Forelimb muscle (tissue), 1 donor: ENCODE measurements around the gene PKMYT1. TPM values are rescaled to one million over a fixed set of nuclear protein-coding genes. Genes with fewer than 3 reads are reported as not detected.

Experiments
- DNase-seq: peaks from one replicate; pipeline ENCODE4 v3.0.0-alpha.2; 2013; ENCODE audit warnings: low read depth
- polyA plus RNA-seq: library from polyadenylated mRNA; unstranded; fragments of 120-200 nt; gene quantifications from one replicate; pipeline ENCODE4 v1.2.1, GENCODE V29; 2013; ENCODE audit not compliant: insufficient read length

Gene PKMYT1
- polyA plus RNA-seq: 9.9 TPM

DNA sequence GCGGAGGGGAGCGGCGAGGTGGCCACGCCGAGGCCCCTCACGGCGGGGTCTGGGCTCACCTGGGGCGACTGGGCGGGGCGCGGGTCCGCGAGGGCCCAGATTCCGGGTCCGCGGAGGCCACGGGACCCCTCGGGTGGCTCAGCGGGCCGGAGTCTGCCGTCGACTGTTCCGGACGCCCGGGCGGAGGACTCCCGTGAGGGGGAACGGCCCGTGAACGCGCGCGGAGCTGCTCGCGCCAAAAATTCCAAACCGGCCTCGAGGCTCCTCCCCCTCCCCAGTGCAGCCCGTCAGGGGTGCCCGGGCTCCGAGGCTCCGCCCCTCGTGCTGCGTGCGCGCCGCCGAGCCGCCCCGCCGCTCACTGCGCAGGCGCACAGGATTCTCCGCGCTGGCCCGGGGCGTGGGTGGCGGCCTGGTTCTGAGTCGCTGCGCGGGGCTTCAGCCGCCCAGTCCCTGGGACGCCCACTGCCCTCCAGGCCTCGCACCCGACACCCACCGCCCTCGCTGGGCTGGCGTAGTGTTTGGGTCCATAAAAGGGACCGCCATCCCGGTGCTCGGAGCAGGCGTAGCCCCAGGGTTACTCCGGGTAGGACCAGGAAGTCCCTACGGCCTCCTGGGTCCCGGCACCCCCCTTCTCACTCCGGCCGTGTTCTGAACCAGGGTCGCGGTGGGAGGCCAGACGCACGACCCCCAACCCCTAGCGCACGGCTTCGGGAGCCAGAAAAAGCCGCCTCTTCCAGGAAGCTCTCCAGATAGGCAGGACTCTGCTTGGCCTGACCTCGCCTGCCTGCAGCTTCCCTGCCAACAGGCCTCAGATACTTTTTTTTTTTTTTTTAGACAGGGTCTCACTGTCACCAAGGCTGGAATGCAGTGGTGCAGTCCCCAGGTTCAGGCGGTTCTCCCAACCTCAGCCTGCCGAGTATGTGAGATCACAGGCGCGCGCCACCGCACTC lies at the start of gene PKMYT1:
TSS of gene PKMYT1 (minus strand) at position 220 of the 950 bp plus-strand sequence. CDS start 789 bp downstream, outside the sequence.
- peak; percentile 62 for DNase-seq

DNA sequence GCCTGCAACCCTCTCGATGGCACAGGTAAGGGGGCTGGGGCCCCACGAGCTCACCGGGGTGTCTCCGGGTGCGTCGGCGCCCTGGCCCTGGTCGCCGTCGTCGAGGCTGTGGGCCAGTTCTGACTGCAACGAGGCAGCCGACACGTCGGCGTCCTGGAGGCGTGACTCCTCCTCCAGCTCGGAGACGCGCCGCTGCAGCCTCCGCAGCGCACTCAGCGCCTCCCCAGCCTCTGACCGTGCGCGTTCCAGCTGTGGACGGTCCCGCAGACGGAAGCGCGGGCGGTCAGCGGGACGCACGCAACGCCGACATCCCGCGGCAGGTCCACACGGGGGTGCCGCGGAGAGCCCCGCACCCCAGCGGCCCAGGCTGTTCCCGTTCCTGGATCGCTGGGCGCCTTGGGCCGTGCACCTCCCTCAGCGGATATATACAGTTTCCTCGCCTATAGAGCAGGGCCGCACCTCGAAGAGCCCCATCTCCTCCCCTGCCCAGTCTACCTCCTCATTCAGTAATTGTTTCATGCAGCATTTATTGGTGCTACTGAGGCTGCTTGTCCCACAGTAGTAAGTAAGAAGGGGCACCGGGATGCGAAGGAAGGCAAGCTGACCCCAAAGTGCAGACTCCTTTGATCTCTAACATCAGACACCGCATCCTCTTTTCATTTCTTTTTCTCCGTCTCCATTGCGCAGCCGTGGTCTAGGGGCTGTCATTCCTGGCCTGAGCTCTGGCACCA lies 49.4 kb upstream of the PKMYT1 start:
- no peak for DNase-seq

DNA sequence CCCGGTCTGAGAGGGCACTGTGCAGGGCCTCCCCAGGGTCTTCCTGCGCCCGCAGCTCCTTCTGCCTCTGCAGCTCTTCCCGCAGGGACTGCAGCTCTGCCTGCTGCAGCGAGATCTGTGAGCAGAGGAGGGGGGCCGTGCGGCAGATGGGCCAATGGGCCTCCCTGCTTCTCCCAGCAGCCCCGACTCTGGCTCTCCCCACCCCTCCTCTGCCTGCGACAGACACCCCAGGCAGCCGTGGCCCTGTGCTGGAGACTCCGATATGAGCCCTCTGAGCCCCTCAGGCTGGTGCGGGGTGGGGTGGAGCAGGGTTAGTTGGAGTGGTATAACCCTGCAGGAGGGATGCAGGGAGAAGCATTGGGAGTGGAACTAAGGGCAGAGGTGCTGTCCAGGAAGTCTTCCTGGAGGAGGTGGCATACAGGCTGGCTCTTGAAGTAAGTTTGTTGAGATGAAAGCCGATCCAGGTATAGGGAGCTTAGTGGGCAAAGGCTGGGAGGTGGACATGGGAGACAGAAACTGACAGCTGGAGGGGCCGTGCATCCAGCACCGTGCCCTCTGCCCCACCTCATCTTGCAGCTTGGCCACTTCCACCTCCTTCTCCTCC lies 48.6 kb upstream of the PKMYT1 start:
- DNase-seq: no peak

DNA sequence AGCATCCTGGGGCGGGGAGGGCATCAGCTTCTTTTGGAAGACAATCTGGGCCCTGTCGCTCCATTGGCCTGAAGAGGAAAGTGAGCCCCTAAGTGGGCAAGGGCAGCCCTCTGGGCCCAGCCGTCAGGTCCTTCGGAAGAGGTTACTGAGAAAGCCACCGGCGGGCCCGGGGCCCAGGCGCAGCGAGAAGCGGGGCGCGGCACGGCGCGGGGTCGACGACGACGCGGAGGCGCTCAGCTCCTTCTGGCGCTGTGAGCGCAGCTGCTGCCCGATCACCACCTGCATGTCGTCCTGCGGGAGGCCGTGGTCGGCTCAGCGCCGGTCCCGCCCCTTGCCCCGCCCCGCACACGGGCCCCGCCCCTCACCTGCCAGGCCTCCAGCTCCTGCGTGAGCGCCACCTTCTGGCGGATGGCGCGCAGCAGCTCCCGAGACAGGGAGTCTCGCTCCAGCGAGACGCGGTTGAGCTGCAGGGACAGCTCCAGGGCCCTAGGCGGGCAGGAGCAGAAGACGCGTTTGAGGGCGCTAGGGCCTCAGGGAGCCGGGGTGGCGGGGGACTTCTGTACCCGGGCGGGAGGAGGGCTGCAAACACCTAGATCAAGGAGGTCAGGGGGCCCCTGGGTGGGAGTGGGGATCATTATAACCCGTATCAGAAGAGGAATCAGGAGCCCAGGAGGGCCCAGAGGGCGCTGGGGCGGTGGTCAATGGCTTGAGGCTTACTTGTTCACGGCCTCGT lies 47.9 kb upstream of the PKMYT1 start:
- no peak for DNase-seq

DNA sequence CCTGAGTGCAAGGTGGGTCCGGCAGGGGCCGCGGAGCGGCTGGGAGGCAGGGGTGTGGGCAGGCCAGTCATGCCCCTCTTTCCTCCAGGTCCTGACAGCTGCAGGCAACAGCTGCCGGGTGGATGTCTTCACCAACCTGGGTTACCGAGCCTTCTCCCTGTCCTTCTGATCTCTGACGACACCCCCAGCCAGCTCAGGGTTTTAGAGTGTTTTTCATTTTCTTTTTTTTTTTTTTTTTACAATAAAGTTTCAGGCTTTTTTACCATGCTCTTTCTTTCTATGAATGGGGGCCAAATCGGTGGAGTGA lies 47.2 kb upstream of the PKMYT1 start:
- DNase-seq: no peak

DNA sequence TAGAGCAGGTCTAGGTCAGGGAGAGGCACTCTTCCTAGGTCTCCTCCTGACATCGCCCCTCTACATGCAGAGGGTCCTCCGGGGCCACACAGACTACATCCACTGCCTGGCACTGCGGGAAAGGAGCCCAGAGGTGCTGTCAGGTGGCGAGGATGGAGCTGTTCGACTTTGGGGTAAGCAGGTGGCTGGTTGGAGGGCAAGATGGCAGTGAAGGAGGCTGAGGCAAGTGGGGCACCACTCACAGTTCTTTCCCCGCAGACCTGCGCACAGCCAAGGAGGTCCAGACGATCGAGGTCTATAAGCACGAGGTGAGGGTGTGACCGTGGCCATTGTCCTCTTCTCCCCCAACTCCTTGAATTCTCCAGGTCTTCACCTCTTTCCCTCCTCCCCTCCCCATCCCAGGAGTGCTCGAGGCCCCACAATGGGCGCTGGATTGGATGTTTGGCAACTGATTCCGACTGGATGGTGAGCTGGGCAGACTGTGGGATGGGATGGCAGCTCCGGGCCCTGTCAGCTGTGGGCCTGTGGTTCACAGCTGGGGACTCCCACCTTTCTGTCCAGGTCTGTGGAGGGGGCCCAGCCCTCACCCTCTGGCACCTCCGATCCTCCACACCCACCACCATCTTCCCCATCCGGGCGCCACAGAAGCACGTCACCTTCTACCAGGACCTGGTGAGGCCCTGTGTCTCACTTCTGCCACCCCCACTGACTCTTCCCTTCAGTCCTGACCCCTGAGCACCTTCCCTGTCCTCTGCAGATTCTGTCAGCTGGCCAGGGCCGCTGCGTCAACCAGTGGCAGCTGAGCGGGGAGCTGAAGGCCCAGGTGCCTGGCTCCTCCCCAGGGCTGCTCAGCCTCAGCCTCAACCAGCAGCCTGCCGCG lies 46.6 kb upstream of the PKMYT1 start:
- no peak for DNase-seq

DNA sequence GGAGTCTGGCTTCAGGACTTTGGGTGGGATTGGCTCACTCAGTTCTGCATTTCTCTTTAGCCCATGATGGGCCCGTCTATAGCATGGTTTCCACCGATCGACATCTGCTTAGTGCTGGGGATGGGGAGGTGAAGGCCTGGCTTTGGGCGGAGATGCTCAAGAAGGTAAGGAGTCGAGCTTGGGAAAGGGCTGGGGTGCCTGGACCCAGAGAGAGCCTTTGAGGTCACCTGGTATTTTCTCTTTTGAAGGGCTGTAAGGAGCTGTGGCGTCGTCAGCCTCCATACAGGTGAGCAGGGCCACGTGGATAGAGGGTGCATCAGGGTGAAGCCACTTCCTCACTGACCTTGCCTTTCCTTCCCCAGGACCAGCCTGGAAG lies 45.7 kb upstream of the PKMYT1 start:
- no peak for DNase-seq

DNA sequence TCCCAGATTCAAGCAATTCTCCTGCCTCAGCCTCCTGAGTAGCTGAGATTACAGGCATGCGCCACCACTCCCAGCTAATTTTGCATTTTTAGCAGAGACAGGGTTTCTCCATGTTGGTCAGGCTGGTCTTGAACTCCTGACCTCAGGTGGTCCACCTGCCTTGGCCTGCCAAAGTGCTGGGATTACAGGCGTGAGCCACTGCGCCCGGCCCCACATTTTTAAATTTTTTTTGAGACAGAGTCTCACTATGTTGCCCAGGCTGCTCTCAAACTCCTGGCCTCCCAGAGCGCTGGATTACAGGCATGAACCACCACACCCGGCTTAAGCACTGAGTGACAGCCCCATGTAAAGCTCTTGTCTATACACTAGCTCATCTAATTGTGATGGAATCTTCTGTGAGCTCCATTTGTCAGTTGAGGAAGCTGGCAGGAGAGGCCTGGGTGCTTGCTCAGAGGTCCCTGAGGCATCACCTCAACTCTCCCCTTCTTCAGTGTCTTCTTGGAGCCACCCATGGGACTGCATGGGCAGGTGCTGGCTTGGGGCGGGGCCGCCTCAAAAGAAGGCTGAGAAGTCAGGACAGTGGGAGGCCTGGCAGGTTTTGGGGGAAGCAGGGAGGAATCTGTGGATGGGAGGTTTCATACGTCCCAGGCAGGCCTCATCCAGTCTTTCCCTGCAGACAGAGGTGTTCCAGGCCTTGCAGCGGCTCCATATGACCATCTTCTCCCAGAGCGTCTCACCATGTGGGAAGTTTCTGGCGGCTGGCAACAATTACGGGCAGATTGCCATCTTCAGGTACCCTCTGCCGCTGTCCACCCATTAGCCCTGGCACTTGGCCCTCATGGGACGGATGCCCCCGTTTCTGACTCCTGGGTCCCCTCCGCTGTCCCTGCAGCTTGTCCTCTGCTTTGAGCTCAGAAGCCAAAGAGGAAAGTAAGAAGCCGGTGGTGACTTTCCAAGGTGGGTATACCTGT lies 45.1 kb upstream of the PKMYT1 start:
- no peak for DNase-seq

DNA sequence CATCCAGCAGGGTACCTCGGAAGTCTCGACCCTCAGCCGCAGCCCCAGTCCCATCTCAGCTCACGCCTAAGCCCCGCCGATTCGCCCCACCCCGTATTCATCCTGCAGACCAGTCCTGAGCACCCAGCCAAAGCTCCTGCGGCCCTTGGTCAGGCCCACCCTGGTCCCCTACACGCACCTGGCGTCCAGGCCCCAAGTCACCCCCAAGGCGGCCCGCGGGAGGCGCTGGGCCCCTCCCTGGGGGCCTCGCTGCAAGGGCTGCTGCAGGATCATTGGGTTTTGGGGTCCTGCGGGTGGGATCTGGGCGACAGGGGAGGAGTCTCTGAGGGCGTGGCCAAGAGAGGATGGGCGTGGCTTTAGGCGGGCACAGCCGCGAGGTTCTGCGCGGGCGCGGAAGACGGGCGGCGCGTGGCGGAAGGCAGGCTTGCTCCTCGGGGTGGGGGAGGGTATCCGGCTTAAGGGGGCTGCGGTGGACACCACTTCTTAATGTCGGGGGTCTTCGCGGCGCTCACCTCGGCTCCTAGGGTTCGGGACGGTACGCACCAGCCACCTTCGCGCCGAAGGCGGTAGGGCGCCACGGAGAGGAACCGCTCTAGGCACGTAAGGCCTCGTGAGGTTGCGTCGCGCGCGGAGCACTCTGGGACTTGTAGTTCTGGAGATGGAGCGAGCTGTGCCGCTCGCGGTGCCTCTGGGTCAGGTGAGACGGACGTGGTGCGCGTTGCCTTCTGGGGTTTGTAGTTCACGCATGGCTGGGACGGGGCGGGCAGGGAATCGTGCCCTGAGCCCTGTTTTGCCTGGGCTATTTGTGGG lies 43.6 kb upstream of the PKMYT1 start, which contains the start of the genes HCFC1R1 and THOC6:
TSS of gene HCFC1R1 (minus strand) at position 274 of the 810 bp plus-strand sequence. CDS start at position 273, 1 bp downstream.
TSS of gene THOC6 (plus strand) at position 367 of the 810 bp plus-strand sequence. CDS start at position 659, 292 bp downstream.
- DNase-seq: peak; percentile 86

DNA sequence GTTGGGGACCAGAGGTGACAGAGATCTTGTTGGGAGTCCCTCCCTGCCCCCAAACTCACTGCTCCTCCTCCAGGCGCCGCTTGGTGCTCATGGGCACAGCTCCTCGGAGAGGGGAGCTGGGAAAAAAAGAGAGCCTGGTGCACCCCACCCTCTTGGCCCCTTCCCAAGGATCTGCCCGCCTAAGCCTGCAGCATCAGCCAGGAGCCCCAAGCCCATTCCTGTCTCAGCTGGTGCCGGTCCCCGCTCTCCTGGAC lies 43.1 kb upstream of the PKMYT1 start:
- no peak for DNase-seq

DNA sequence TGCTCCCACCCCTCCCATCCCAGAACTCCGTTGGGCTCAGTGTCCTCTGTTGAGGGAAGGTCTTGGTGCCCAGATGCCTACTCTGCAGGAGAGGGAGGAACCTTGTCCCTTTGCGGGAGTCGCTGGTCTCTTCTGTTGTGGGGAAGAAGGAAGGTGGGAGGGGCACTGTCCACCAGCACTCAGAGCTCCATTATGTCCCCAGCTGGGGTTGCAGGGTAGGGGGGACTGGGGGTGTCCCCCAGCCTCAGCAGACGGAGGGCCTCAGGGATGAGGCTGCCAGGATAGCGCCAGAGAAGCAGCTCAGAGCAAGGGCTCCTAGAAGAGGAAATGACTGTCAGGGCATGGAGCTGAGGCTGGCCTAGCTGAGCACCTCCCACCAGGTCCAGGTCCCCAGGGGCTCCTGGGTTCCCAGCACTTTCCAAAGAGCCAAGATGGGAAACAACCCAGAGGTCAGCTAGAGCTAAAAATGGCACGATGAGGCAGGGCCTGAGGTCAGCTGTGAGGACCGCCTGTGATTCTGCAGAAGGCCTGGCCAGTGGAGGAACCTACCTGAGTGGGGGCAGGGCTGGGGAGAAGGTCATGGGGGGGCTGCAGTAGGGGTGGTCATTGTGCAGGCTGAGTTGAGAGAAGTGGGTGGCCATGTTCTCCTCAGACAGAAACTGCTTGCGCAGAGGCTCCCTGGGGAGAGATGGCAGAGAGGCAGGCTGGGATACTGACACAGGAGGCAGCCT lies 42.6 kb upstream of the PKMYT1 start:
- no peak for DNase-seq

DNA sequence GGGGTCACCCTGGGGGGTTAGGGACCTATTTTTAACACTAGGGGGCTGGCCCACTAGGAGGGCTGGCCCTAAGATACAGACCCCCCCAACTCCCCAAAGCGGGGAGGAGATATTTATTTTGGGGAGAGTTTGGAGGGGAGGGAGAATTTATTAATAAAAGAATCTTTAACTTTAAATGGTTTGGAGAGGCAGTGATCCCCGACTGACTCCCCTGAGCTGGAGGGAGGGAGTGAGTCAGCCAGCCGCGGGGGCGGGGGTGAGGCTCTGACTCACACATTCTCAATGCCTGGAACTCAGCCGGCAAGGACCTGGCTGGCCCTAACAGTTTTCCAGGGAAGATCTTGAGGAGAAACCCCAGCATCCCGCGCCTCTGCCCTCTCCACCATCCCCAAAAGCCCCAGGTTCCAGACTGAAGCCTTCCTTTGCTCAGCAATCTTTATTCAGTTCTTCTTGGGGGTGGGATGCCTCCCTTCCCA lies 42.0 kb upstream of the PKMYT1 start:
- DNase-seq: peak; percentile 64

DNA sequence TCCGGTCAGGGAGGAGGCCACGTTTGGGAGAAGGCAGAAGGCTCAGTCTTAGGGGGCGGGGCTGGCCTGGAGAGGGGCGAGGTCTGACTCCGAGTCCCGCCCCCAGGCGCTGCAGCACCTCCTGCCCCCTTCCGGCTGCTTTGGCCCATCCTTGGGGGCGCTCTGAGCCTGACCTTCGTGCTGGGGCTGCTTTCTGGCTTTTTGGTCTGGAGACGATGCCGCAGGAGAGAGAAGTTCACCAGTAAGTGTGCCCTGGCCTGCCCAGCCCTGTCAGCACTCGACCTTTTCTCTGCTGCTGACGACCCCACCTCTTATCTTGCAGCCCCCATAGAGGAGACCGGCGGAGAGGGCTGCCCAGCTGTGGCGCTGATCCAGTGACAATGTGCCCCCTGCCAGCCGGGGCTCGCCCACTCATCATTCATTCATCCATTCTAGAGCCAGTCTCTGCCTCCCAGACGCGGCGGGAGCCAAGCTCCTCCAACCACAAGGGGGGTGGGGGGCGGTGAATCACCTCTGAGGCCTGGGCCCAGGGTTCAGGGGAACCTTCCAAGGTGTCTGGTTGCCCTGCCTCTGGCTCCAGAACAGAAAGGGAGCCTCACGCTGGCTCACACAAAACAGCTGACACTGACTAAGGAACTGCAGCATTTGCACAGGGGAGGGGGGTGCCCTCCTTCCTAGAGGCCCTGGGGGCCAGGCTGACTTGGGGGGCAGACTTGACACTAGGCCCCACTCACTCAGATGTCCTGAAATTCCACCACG lies 41.4 kb upstream of the PKMYT1 start:
- no peak for DNase-seq

DNA sequence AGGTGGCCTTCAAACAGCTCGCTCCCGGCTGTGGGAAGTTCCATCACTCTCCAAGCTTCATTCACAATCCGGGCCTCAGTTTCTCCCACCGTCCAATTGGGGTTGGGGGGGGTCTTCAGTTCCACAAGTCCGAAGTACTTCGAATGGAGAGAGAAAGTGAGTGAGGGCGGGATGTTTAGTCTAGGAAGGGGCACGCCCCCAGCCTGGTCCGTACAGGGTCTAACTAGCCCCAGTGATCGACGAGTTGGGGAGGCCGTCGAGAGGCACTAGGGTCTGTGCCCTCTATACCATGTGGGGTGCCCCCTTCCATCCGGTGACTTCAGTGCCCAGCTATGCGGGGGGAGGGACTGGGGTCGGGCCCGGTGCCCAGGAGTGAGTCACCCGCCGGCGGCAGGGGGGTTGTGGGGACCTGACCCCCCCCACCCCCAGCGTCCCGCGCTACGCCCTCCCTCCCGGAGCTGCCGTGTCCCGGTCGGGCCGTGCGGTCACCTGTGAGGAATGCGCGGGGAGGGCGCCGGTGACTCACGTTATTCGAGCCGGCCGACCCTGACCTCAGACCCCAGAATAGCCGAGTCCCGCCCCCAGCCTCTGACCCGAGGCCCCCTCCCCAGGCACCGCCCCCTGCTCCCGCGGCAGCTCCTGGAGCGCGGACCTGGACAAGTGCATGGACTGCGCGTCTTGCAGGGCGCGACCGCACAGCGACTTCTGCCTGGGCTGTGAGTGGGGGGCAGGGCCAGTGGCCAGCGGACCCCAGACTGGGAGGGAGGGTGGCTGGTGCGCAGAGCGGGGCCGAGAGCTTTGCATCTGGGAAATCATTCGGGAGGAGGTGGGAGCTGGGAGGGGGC lies 40.6 kb upstream of the PKMYT1 start:
- DNase-seq: no peak

DNA sequence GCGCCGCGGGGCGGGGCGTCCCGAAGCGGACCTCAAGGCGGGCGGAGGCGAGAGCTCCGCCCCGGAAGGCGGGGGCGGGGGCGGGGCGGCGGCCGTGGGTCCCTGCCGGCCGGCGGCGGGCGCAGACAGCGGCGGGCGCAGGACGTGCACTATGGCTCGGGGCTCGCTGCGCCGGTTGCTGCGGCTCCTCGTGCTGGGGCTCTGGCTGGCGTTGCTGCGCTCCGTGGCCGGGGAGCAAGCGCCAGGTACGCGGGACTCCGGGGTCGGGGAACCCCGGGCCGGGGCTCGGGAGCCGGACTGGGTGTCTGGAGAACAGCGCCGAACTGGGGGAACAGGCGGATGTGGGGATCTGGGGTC lies 40.0 kb upstream of the PKMYT1 start, which contains the start of gene TNFRSF12A:
TSS of gene TNFRSF12A (plus strand) at position 122 of the 357 bp plus-strand sequence. CDS start at position 152, 30 bp downstream.
- DNase-seq: no peak

DNA sequence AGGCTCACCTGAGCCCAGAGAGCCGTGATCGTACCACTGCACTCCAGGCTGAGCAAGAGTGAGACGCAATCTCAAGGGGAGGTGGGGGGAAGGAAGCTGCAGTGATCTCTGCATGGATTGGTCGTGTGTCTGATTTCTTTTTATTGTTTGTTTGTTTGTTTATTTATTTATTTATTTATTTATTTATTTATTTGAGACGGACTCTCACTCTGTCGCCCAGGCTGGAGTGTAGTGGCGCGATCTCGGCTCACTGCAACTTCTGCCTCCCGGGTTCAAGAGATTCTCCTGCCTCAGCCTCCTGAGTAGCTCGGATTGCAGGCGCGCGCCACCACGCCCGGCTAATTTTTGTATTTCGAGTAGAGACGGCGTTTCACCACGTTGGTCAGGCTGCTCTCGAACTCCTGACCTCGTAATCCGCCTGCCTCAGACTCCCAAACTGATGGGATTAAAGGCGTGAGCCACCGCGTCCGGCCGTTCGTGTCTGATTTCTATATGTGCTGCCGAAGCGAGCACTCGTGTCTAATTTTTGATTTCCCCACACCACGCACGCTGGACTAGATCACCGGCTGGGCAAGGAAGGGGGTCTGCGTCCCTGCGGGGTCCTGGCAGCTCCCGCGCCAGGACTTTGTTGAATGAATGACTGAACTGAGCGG lies 39.5 kb upstream of the PKMYT1 start:
- DNase-seq: no peak
